Measurements from ENCODE around the gene C1QTNF5. TPM values are rescaled to one million over a fixed set of nuclear protein-coding genes. Genes with fewer than 3 reads are reported as not detected.

Gene C1QTNF5
- total RNA-seq, 1 experiment from 2014 or later = 0.33 TPM

DNA sequence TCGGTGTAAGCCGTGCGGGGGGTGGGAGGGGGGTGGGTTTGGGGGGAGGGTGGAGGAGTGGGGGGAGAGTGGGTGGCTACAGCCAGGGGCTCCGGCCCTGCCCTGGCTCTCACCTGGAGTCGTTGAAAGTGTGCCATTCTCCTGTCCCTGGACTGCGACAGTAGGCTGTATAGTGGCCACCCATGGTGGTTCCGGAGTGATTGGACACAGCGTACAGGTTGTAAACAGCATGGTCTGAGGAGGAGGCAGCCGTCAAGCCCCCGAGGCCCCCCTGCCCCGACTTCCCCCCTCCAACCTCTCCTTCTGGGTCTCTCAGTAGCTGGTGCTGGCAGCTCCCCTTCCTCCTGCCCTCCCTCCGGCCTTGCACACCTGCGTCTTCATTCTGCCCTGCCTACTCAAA lies 16.4 kb upstream of the C1QTNF5 start:
- no peaks in the 10 kb centered on the region for H3K9me3 Mint-ChIP-seq
- H3K56ac ChIP-seq (ENCODE audit: insufficient read length, low read depth, low read length) = no peak overlapping the region
- H3K14ac ChIP-seq (ENCODE audit: insufficient read depth, low read length) = no peak overlapping the region
- H3K4ac ChIP-seq (ENCODE audit: low read depth, low read length) = no peak overlapping the region
- H2BK120ac ChIP-seq (ENCODE audit: low read depth, low read length, poor library complexity, severe bottlenecking) = no peak overlapping the region
- peaks cover 4% of the 10 kb centered on the region for H4K20me1 ChIP-seq (ENCODE audit: control insufficient read depth, insufficient read depth, insufficient read length)
- DNase-seq = no peak
- H3K79me2 ChIP-seq (ENCODE audit: insufficient read depth, low read length) = no peaks in the 10 kb centered on the region
- H2BK5ac ChIP-seq (ENCODE audit: insufficient read length, low read length) = no peak overlapping the region
- H3K9ac ChIP-seq (ENCODE audit: extremely low read depth, insufficient read length, low read length) = no peak overlapping the region
- TF ChIP-seq CTCF (conservative IDR thresholded peaks at IDR 0.05) = no peak
- H3K23ac ChIP-seq (ENCODE audit: insufficient read length, low read depth, low read length) = no peak overlapping the region
- H3K9me3 ChIP-seq (ENCODE audit: control insufficient read depth, low read depth, low read length) = no peaks in the 10 kb centered on the region
- WGBS (ENCODE audit: extremely low coverage, insufficient read length, low lambda C conversion rate) = no CpG with 5 or more reads among the region's 13 CpGs
- H3K4me1 ChIP-seq (ENCODE audit: insufficient read depth, low read length) = peaks cover 7% of the 10 kb centered on the region
- H3K27ac Mint-ChIP-seq = no peak overlapping the region
- H4K5ac ChIP-seq (ENCODE audit: insufficient read length, low read depth, low read length) = no peak overlapping the region
- H2BK12ac ChIP-seq (ENCODE audit: insufficient read length, low read depth, low read length) = no peak overlapping the region
- H3T11ph ChIP-seq (ENCODE audit: low read length) = no peak overlapping the region
- no peaks in the 10 kb centered on the region for H3K79me1 ChIP-seq (ENCODE audit: insufficient read depth, low read depth, low read length, poor library complexity, severe bottlenecking)
- no peak overlapping the region for H2AFZ ChIP-seq (ENCODE audit: low read length)
- H3K4me3 Mint-ChIP-seq = peak overlapping the region; percentile 18 to 47; a peak in 3 of 5 replicates
- no peak overlapping the region for H2AK5ac ChIP-seq (ENCODE audit: insufficient read length, low read length)
- H3K4me2 ChIP-seq (ENCODE audit: insufficient read depth, insufficient read length, low read length) = peak overlapping the region; percentile 65
- peaks cover 38 to 40% of the 10 kb centered on the region in 2 experiments for H3K4me1 Mint-ChIP-seq
- H3K27ac ChIP-seq (ENCODE audit: insufficient read length, low read depth, low read length) = no peak overlapping the region
- H3K27me3 ChIP-seq (ENCODE audit: insufficient read depth, low read length) = no peaks in the 10 kb centered on the region
- H2BK15ac ChIP-seq (ENCODE audit: low read depth, low read length) = no peak overlapping the region
- H3K18ac ChIP-seq (ENCODE audit: insufficient read length, low read depth, low read length) = no peak overlapping the region
- H4K91ac ChIP-seq (ENCODE audit: insufficient read length, low read depth, low read length) = no peak overlapping the region
- H2BK20ac ChIP-seq (ENCODE audit: low read depth, low read length, poor library complexity, severe bottlenecking) = no peak overlapping the region
- no peak overlapping the region for H4K8ac ChIP-seq (replicated peaks; ENCODE audit: insufficient read length, low read depth, low read length)
- H3K23me2 ChIP-seq (ENCODE audit: insufficient read length, low read depth, low read length, poor library complexity, severe bottlenecking) = peaks cover 6% of the 10 kb centered on the region
- H3K27me3 Mint-ChIP-seq (ENCODE audit: low read depth) = peaks cover 50% of the 10 kb centered on the region
- H3K36me3 Mint-ChIP-seq (ENCODE audit: insufficient read depth in 1 of 3, low read depth in 3 of 3) = peaks cover 13 to 27% (median 24%) of the 10 kb centered on the region in 3 experiments; a peak in 6 of 7 replicates

Measured in H9 (cell line).